ENCODE data around the gene PIK3R6.

The PIK3R6 gene

GRCh38 chr17:8898636-8899035 lies 31.2 kb upstream of the PIK3R6 start:
- H3K36me3 ChIP-seq (ENCODE audit: control insufficient read depth, low read length), result no peaks in the 10 kb centered on the region
- peaks cover 17% of the 10 kb centered on the region for H3K4me1 ChIP-seq (ENCODE audit: control insufficient read depth, low read length)
- H3F3A ChIP-seq (ENCODE audit: control insufficient read depth, insufficient read depth), result no peaks in the 10 kb centered on the region
- no peak overlapping the region for H3K4me2 ChIP-seq (ENCODE audit: low read length)
- no peak overlapping the region for H3K27ac ChIP-seq (ENCODE audit: low read depth, low read length)
- peaks cover 8% of the 10 kb centered on the region for H3K27me3 ChIP-seq (ENCODE audit: control insufficient read depth, low read length)
- no peaks in the 10 kb centered on the region for H3K79me2 ChIP-seq (ENCODE audit: control insufficient read depth, low read length)
- TF ChIP-seq CTCF (IDR thresholded peaks at IDR 0.05; ENCODE audit: low read depth, low read length, poor library complexity, severe bottlenecking) (no peak), EZH2phosphoT487 (IDR thresholded peaks at IDR 0.05; ENCODE audit: borderline replicate concordance, low read length) (no peak)
- H3K4me3 ChIP-seq (ENCODE audit: low read length), result no peak overlapping the region
- H3K9me2 ChIP-seq (replicated peaks; ENCODE audit: control insufficient read depth, low read length), result no peaks in the 10 kb centered on the region
- H3K9me3 ChIP-seq (ENCODE audit: control insufficient read depth, insufficient read depth, low read length), result no peaks in the 10 kb centered on the region
- 0 out of 2 replicates have a peak, but pooled peaks cover 4% of the 10 kb centered on the region for H4K20me1 ChIP-seq (ENCODE audit: control insufficient read depth, insufficient read depth, low read depth, low read length)

GRCh38 chr17:8898126-8898525 lies 30.7 kb upstream of the PIK3R6 start:
- TF ChIP-seq CTCF (IDR thresholded peaks at IDR 0.05; ENCODE audit: low read depth, low read length, poor library complexity, severe bottlenecking), result no peak
- TF ChIP-seq EZH2phosphoT487 (IDR thresholded peaks at IDR 0.05; ENCODE audit: borderline replicate concordance, low read length), result no peak
- Histone ChIP-seq H3K4me2 (ENCODE audit: low read length) (no peak overlapping the region), H3K27me3 (ENCODE audit: control insufficient read depth, low read length) (peaks cover 8% of the 10 kb centered on the region), H3K4me1 (ENCODE audit: control insufficient read depth, low read length) (peaks cover 17% of the 10 kb centered on the region), H3K79me2 (ENCODE audit: control insufficient read depth, low read length) (no peaks in the 10 kb centered on the region), H3F3A (ENCODE audit: control insufficient read depth, insufficient read depth) (no peaks in the 10 kb centered on the region), H3K27ac (ENCODE audit: low read depth, low read length) (no peak overlapping the region), H3K9me3 (ENCODE audit: control insufficient read depth, insufficient read depth, low read length) (no peaks in the 10 kb centered on the region), H3K4me3 (ENCODE audit: low read length) (no peak overlapping the region), H3K9me2 (replicated peaks; ENCODE audit: control insufficient read depth, low read length) (no peaks in the 10 kb centered on the region), H4K20me1 (ENCODE audit: control insufficient read depth, insufficient read depth, low read depth, low read length) (0 out of 2 replicates have a peak, but pooled peaks cover 4% of the 10 kb centered on the region), H3K36me3 (ENCODE audit: control insufficient read depth, low read length) (no peaks in the 10 kb centered on the region)

GRCh38 chr17:8896641-8897635 lies 29.5 kb upstream of the PIK3R6 start:
- Histone ChIP-seq H3K27ac (ENCODE audit: low read depth, low read length) (no peak overlapping the region), H3K79me2 (ENCODE audit: control insufficient read depth, low read length) (no peaks in the 10 kb centered on the region), H3K36me3 (ENCODE audit: control insufficient read depth, low read length) (no peaks in the 10 kb centered on the region), H3K9me3 (ENCODE audit: control insufficient read depth, insufficient read depth, low read length) (no peaks in the 10 kb centered on the region), H3K9me2 (replicated peaks; ENCODE audit: control insufficient read depth, low read length) (no peaks in the 10 kb centered on the region), H3K4me3 (ENCODE audit: low read length) (no peak overlapping the region), H3K27me3 (ENCODE audit: control insufficient read depth, low read length) (peaks cover 11% of the 10 kb centered on the region), H4K20me1 (ENCODE audit: control insufficient read depth, insufficient read depth, low read depth, low read length) (0 out of 2 replicates have a peak, but pooled peaks cover 4% of the 10 kb centered on the region), H3K4me2 (ENCODE audit: low read length) (no peak overlapping the region), H3F3A (ENCODE audit: control insufficient read depth, insufficient read depth) (no peaks in the 10 kb centered on the region), H3K4me1 (ENCODE audit: control insufficient read depth, low read length) (peaks cover 17% of the 10 kb centered on the region)
- TF ChIP-seq EZH2phosphoT487 (IDR thresholded peaks at IDR 0.05; ENCODE audit: borderline replicate concordance, low read length) (no peak), CTCF (IDR thresholded peaks at IDR 0.05; ENCODE audit: low read depth, low read length, poor library complexity, severe bottlenecking) (no peak)

All from DOHH2 (cell line).